Smooth muscle cell of the brain vasculature (primary cell): Measurements from ENCODE around the gene SEMA4A.

Experiments used
- DNase-seq: peaks from one replicate; pipeline ENCODE4 v3.0.0-alpha.2; 2012; ENCODE audit warnings: low read depth, low spot score

Gene SEMA4A

DNA sequence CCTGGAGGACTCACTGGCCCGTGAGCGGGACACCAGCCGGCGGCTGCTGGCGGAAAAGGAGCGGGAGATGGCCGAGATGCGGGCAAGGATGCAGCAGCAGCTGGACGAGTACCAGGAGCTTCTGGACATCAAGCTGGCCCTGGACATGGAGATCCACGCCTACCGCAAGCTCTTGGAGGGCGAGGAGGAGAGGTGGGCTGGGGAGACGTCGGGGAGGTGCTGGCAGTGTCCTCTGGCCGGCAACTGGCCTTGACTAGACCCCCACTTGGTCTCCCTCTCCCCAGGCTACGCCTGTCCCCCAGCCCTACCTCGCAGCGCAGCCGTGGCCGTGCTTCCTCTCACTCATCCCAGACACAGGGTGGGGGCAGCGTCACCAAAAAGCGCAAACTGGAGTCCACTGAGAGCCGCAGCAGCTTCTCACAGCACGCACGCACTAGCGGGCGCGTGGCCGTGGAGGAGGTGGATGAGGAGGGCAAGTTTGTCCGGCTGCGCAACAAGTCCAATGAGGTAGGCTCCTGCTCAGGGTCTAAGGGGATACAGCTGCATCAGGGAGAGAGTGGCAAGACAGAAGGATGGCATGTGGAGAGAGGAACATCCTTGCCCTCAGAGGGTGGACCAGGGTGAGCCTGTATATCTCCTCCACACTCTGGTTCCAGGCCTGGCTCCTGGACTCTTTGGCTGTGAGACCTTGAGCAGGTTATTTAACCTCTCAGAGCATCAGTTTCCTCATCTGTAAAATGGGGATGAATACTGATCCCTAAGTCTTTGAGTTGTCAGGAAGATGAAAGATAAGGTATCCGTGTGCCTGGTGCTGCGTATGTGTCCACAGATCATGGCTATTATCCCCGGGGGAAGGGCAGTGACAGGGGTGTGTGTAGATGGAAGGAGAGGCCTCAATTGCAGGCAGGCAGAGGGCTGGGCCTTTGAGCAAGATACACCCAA is 17.2 kb upstream of the SEMA4A start:
- DNase-seq: no peak

GRCh38 chr1:156136970-156137483 is 16.4 kb upstream of the SEMA4A start:
- DNase-seq: no peak

DNA sequence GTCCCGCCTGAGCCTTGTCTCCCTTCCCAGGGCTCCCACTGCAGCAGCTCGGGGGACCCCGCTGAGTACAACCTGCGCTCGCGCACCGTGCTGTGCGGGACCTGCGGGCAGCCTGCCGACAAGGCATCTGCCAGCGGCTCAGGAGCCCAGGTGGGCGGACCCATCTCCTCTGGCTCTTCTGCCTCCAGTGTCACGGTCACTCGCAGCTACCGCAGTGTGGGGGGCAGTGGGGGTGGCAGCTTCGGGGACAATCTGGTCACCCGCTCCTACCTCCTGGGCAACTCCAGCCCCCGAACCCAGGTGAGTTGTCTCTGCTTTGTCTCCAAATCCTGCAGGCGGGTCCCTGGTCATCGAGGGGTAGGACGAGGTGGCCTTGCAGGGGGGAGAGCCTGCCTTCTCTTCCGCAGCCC is 14.9 kb upstream of the SEMA4A start:
- DNase-seq: no peak

GRCh38 chr1:156140879-156141707 is 12.3 kb upstream of the SEMA4A start:
- no peak for DNase-seq

DNA sequence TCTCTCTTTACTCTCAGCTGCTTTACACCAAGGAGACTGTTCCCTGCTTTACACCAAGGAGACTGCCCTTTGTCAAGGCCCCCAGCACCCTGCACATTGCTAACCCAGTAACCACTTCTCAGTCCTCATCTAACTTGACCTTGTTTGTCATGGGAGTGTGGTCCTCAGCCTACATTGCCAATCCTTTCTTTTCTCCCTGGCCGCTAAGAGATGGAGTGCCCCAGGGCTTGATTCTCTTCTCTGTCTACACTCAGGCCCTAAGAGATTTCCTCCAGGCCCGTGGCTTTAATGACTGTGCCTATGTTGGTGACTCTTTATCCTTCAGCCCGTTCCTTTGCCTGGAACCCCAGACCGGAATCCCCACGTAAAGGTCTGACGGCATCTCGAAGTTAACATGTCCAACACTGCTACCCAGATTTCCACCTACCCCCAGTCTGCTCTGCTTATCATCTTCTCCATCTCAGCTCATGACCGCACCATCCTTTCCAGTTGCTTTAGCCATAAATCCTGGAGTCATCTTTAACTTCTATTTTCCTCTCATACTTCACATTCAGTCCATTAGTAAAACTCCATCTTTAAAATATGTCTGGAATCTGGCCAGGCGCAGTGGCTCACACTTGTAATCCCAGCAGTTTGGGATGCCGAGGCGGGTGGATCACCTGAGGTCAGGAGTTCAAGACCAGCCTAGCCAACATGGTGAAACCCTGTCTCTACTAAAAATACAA is 9.5 kb upstream of the SEMA4A start:
- DNase-seq: no peak

DNA sequence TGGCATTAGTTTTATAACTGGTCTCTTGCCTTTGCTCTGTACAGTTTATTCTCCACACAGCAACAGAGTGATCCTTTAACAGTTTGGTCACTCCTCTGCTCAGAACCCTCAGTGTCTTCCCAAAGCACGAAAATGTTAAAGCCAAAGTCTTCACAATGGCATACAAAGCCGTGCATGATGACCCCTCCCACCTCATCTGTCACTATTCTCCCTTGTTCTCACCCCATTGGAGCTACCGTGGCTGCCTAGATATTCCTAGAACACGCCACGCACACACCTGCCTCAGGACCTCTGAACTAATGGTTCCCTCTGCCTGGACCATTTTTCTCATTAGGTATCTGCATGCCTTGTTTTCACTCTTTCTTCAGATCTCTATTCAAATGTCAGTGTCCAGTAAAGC is 8.6 kb upstream of the SEMA4A start:
- DNase-seq: no peak

GRCh38 chr1:156145650-156146019 is 7.8 kb upstream of the SEMA4A start:
- DNase-seq: no peak

GRCh38 chr1:156146020-156146768 is 7.2 kb upstream of the SEMA4A start:
- DNase-seq: peak; percentile 80

DNA sequence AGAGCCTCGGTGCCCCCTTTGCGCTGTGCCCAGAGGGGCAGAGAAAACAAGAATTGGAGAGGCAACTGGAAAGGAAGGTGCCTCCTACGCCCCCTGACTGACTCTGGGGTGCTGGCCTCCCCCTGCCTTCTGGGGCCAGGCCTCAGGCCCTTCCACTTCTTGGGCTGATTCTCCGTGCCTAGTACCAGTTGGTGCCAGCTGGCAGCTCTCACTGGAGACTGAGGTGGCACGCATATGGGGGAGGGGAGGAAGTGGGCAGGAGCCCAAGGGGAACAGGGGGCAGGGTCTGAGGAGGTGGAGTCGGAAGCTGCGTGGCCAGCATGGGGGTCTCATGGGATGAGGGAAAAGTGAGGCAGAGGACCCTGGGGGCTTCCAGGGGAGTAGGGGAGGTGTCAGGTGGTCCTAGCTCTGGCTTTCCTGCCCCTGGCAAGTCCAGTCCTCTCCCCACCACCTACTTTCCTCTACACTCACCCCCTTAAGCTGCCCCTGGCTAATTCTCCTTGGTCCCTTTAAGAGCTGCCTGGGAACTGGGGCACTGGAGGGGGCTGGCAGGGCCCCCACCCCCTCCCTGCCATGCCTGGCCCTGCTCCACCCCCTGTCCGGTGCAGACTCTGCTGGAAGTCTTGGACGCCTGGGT is 6.5 kb upstream of the SEMA4A start:
- DNase-seq: no peak

DNA sequence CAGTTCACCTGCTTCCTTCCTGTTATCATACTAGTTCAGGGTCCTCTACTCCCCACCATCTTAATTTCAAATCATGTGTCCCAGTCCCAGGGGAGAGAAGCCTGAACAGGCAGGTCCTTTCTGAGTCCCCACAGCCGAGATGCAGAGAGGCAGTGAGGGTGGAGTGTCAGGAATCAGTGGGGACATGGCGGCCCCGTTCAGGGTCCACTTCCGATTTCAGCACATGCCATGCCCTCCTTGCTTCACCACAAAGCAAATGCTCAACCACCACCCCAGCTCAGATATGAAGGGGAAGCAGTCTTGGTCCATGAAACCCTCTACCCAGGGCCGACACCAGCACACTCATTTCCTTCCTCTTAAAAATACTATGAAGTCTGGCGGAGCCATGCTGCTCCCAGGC is 5.2 kb upstream of the SEMA4A start:
- DNase-seq: no peak

- DNase-seq: no peak
Measured at GRCh38 chr1:156149374-156150332, 3.7 kb upstream of the SEMA4A start.

- no peak for DNase-seq
Measured at GRCh38 chr1:156150333-156151011, 2.9 kb upstream of the SEMA4A start.

DNA sequence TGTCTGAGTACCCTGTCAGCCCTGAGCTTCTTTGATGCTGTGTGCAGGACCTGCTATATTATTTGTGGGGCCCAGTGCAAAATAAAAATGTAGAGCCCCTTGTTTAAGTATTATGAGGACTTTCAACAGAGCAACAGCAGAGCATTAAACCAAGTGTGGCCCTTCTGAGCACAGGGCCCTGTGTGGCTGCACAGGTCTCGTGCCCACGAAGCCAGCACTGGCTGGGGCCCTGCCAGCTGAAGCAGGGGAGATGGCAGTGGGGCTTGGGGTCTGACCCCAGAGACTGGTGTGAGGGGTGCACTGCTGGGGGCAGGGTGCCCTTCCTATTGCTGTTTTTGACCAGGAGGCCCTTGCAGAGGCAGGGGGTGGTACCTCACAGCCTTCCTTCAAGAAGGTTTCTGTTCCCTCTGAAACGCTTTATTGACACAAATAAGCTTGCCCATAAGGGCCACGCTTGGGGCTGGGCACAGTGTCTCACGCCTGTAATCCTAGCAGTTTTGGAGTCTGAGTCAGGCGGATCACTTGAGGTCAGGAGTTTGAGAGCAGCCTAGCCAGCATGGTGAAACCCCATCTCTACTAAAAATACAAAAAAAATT is 2.2 kb upstream of the SEMA4A start:
- DNase-seq: no peak

GRCh38 chr1:156152628-156153027 is 757 bp upstream of the SEMA4A start:
- DNase-seq: no peak

- DNase-seq: no peak
Measured at GRCh38 chr1:156154317-156154749, 948 bp downstream of the SEMA4A start.

- DNase-seq: no peak
Measured at GRCh38 chr1:156155756-156156510, 2.5 kb downstream of the SEMA4A start.

- no peak for DNase-seq
Measured at GRCh38 chr1:156157506-156157905, 4.1 kb downstream of the SEMA4A start.

- no peak for DNase-seq
Measured at GRCh38 chr1:156157966-156158365, 4.6 kb downstream of the SEMA4A start.
